ENCODE measurements around the gene ZXDC. TPM values are rescaled to one million over a fixed set of nuclear protein-coding genes. Genes with fewer than 3 reads are reported as not detected.

Gene ZXDC
- total RNA-seq, 1 experiment from 2014 or later, result 33.3 TPM

DNA sequence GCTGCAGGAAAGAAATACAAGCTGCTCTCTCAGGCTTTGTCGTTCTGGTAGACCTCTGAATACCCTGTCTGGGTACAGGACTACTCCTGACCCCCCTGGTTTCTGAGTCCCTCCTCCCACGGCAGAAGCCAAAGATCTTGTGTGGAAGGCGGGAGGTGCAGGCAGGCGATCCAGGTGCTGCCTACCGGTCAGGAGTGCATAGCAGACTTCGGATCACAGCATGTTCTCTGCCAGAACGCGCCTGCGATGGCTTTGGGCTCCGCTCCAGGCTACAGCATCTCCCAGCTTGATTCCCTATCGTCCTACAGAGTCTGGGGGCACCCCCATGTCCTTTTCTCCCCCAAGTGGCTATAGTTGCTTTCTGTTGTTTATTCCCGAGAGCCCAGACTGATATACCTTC, 83.4 kb downstream of the ZXDC start:
- Histone ChIP-seq H3K27me3 (ENCODE audit: control insufficient read depth, insufficient read depth, low read length) (peaks cover 8% of the 10 kb centered on the region), H3K9me3 (ENCODE audit: control insufficient read depth, insufficient read depth, low read depth, low read length) (no peaks in the 10 kb centered on the region), H3K4me1 (ENCODE audit: control insufficient read depth, insufficient read depth, low read length) (no peaks in the 10 kb centered on the region), H3K36me3 (ENCODE audit: control insufficient read depth, insufficient read depth, low read length) (no peaks in the 10 kb centered on the region), H3K27ac (ENCODE audit: low read length) (no peak overlapping the region), H3K4me3 (ENCODE audit: low read depth in 2 of 2, low read length in 2 of 2) (no peak overlapping the region)
- in situ Hi-C loops (cut with HindIII; ENCODE audit: low pct_unique_long_range_greater_than_20kb, low sequenced_read_pairs) (no loop called here), intact Hi-C loops (cut with micrococcal nuclease; ENCODE audit: unreplicated experiment) (no loop called here)
- no peak for ATAC-seq
- ChIA-PET CTCF (interaction anchor here (0.7 to 1.4 kb wide), 2 partner anchors 258 to 259 kb away, joined by 3 read pairs; no protein-coding TSS in a partner anchor), POLR2A (no interaction called here)
- BruUV-seq (replicated peaks), result no TSS peak
- TF ChIP-seq TCF7L2 (IDR thresholded peaks at IDR 0.05; ENCODE audit: low read depth, low read length) (no peak), SIN3A (IDR thresholded peaks at IDR 0.05; ENCODE audit: borderline replicate concordance, insufficient read depth, low read depth, low read length) (no peak), POLR2AphosphoS5 (IDR thresholded peaks at IDR 0.05; ENCODE audit: low read depth, low read length) (no peak)
- TF ChIP-seq, protein P1, sequence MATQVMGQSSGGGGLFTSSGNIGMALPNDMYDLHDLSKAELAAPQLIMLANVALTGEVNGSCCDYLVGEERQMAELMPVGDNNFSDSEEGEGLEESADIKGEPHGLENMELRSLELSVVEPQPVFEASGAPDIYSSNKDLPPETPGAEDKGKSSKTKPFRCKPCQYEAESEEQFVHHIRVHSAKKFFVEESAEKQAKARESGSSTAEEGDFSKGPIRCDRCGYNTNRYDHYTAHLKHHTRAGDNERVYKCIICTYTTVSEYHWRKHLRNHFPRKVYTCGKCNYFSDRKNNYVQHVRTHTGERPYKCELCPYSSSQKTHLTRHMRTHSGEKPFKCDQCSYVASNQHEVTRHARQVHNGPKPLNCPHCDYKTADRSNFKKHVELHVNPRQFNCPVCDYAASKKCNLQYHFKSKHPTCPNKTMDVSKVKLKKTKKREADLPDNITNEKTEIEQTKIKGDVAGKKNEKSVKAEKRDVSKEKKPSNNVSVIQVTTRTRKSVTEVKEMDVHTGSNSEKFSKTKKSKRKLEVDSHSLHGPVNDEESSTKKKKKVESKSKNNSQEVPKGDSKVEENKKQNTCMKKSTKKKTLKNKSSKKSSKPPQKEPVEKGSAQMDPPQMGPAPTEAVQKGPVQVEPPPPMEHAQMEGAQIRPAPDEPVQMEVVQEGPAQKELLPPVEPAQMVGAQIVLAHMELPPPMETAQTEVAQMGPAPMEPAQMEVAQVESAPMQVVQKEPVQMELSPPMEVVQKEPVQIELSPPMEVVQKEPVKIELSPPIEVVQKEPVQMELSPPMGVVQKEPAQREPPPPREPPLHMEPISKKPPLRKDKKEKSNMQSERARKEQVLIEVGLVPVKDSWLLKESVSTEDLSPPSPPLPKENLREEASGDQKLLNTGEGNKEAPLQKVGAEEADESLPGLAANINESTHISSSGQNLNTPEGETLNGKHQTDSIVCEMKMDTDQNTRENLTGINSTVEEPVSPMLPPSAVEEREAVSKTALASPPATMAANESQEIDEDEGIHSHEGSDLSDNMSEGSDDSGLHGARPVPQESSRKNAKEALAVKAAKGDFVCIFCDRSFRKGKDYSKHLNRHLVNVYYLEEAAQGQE (IDR thresholded peaks at IDR 0.05; ENCODE audit: insufficient read depth in 1 of 2, low read depth in 2 of 2, low read length in 1 of 2), result no peak
- TF ChIP-seq, protein P2, sequence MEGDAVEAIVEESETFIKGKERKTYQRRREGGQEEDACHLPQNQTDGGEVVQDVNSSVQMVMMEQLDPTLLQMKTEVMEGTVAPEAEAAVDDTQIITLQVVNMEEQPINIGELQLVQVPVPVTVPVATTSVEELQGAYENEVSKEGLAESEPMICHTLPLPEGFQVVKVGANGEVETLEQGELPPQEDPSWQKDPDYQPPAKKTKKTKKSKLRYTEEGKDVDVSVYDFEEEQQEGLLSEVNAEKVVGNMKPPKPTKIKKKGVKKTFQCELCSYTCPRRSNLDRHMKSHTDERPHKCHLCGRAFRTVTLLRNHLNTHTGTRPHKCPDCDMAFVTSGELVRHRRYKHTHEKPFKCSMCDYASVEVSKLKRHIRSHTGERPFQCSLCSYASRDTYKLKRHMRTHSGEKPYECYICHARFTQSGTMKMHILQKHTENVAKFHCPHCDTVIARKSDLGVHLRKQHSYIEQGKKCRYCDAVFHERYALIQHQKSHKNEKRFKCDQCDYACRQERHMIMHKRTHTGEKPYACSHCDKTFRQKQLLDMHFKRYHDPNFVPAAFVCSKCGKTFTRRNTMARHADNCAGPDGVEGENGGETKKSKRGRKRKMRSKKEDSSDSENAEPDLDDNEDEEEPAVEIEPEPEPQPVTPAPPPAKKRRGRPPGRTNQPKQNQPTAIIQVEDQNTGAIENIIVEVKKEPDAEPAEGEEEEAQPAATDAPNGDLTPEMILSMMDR (IDR thresholded peaks at IDR 0.05), result no peak
- DNase-seq (ENCODE audit: low read depth, low spot score), result no peak

DNA sequence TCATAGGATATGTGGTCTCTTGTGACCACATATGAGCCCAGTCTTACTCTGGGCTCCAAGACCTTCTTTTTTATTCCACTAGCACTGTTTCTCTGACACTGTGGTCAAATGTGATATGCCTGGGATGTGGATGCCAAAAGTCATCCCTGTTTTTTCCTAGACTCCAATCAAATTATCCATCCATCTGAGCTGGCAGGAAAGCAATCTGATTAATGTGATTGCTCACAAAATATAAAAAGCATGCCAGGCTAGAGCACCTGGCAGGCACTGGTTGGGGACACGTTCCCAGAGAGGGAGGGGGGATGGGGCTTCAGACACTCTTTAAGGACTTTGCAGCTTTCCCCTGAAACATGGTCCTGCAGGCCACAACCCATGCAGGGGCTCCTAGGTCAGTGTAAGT, 84.1 kb downstream of the ZXDC start:
- TF ChIP-seq, protein P1 (IDR thresholded peaks at IDR 0.05; ENCODE audit: insufficient read depth in 1 of 2, low read depth in 2 of 2, low read length in 1 of 2), result no peak
- TF ChIP-seq, protein P2 (IDR thresholded peaks at IDR 0.05), result no peak
- TF ChIP-seq SIN3A (IDR thresholded peaks at IDR 0.05; ENCODE audit: borderline replicate concordance, insufficient read depth, low read depth, low read length), result no peak
- no peak for TF ChIP-seq TCF7L2 (IDR thresholded peaks at IDR 0.05; ENCODE audit: low read depth, low read length)
- no peak for TF ChIP-seq POLR2AphosphoS5 (IDR thresholded peaks at IDR 0.05; ENCODE audit: low read depth, low read length)
- in situ Hi-C loops (cut with HindIII; ENCODE audit: low pct_unique_long_range_greater_than_20kb, low sequenced_read_pairs) (no loop called here), intact Hi-C loops (cut with micrococcal nuclease; ENCODE audit: unreplicated experiment) (no loop called here)
- ATAC-seq, result no peak
- BruUV-seq (replicated peaks), result no TSS peak
- ChIA-PET CTCF (interaction anchor here (0.7 to 1.4 kb wide), 2 partner anchors 257 to 259 kb away, joined by 3 read pairs; no protein-coding TSS in a partner anchor), POLR2A (no interaction called here)
- peaks cover 8% of the 10 kb centered on the region for H3K27me3 ChIP-seq (ENCODE audit: control insufficient read depth, insufficient read depth, low read length)
- no peak overlapping the region for H3K4me3 ChIP-seq (ENCODE audit: low read depth in 2 of 2, low read length in 2 of 2)
- H3K36me3 ChIP-seq (ENCODE audit: control insufficient read depth, insufficient read depth, low read length), result no peaks in the 10 kb centered on the region
- no peak overlapping the region for H3K27ac ChIP-seq (ENCODE audit: low read length)
- DNase-seq (ENCODE audit: low read depth, low spot score), result no peak
- H3K9me3 ChIP-seq (ENCODE audit: control insufficient read depth, insufficient read depth, low read depth, low read length), result no peaks in the 10 kb centered on the region
- H3K4me1 ChIP-seq (ENCODE audit: control insufficient read depth, insufficient read depth, low read length), result no peaks in the 10 kb centered on the region

All from Panc1 (cell line).